DOHH2 (cell line): Measurements from ENCODE around the gene OR5W2.
"Not testable (repeated sequence)": the region's sequence is repeated elsewhere in the genome, so short reads cannot be mapped to it uniquely, and the experiment has no call there.

Experiments
- H3F3A ChIP-seq: fragments of 200-600 bp; sonication (generic), shearing (Covaris generic); 2 replicates; pipeline ENCODE4 v1.6.0; 2016; ENCODE audit warnings: antibody characterized with exemption, mild to moderate bottlenecking; ENCODE audit not compliant: control insufficient read depth, insufficient read depth
- H3K27ac ChIP-seq: fragments of 200-600 bp; sonication (generic); 2 replicates; pipeline ENCODE4 v1.5.1; 2014; ENCODE audit warnings: low read depth, mild to moderate bottlenecking, low read length, moderate library complexity
- H3K27me3 ChIP-seq: fragments of 200-600 bp; sonication (generic); 2 replicates; pipeline ENCODE4 v1.6.1; 2014; ENCODE audit warnings: mild to moderate bottlenecking, low read length, mixed read lengths; ENCODE audit not compliant: control insufficient read depth
- H3K36me3 ChIP-seq: fragments of 200-600 bp; sonication (generic); 2 replicates; pipeline ENCODE4 v1.6.1; 2014; ENCODE audit warnings: mild to moderate bottlenecking, low read length, moderate library complexity, mixed read lengths; ENCODE audit not compliant: control insufficient read depth
- H3K4me1 ChIP-seq: fragments of 200-600 bp; sonication (generic); 2 replicates; pipeline ENCODE4 v1.6.1; 2014; ENCODE audit warnings: mild to moderate bottlenecking, low read length, mixed read lengths; ENCODE audit not compliant: control insufficient read depth
- H3K4me2 ChIP-seq: fragments of 200-600 bp; sonication (generic); 2 replicates; pipeline ENCODE4 v1.6.0; 2014; ENCODE audit warnings: mild to moderate bottlenecking, low read length, moderate library complexity
- H3K4me3 ChIP-seq: fragments of 200-600 bp; sonication (generic); 2 replicates; pipeline ENCODE4 v1.5.1; 2014; ENCODE audit warnings: mild to moderate bottlenecking, low read length, mixed read lengths
- H3K79me2 ChIP-seq: fragments of 200-600 bp; sonication (generic); 2 replicates; pipeline ENCODE4 v1.6.1; 2014; ENCODE audit warnings: mild to moderate bottlenecking, low read length, mixed read lengths; ENCODE audit not compliant: control insufficient read depth
- H3K9me2 ChIP-seq: fragments of 200-600 bp; sonication (generic); replicated peaks from 2 replicates; pipeline ENCODE4 v1.6.1; 2014; ENCODE audit warnings: mild to moderate bottlenecking, low read length, mixed read lengths; ENCODE audit not compliant: control insufficient read depth
- H3K9me3 ChIP-seq: fragments of 200-600 bp; sonication (generic); 2 replicates; pipeline ENCODE4 v1.6.1; 2014; ENCODE audit warnings: antibody characterized with exemption, low read length, mixed read lengths; ENCODE audit not compliant: control insufficient read depth, insufficient read depth
- H4K20me1 ChIP-seq: fragments of 200-600 bp; sonication (generic); 2 replicates; pipeline ENCODE4 v1.6.0; 2014; ENCODE audit warnings: low read depth, mild to moderate bottlenecking, antibody characterized with exemption, low read length, moderate library complexity; ENCODE audit not compliant: control insufficient read depth, insufficient read depth
- EZH2phosphoT487 ChIP-seq: fragments of 200-600 bp; sonication (generic); IDR thresholded peaks from 2 replicates; pipeline ENCODE4 v1.6.1; 2017; ENCODE audit warnings: borderline replicate concordance, mild to moderate bottlenecking, antibody characterized with exemption, low read length, moderate library complexity, mixed read lengths
- TF ChIP-seq, protein P1 (sequence below): fragments of 200-600 bp; sonication (generic); IDR thresholded peaks from one replicate; pipeline ENCODE4 v1.5.1; 2014; ENCODE audit warnings: antibody characterized with exemption, mild to moderate bottlenecking, low read depth, low read length; ENCODE audit not compliant: poor library complexity, severe bottlenecking

The OR5W2 gene

DNA sequence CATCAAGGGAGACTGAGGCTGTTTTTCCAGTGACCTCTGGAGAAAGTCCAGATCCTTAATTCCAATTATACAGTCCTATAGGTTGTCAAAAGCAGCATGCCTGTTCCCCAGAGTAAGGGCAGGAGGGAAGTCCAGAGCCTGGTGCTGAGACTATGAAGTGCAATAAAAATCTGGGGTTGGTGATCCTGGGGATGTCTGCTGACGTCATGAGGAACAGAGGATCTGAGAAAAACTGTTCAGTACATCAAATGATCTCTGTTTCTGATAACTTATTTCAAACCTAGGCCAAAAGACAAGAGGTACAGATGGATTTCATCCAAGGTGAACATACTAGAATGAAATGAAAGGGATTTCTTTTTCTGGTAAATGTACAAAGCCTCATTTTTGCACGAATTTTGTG is 12.1 kb downstream of the OR5W2 start:
- Histone ChIP-seq H3K4me2 (no peak overlapping the region), H3K27ac (no peak overlapping the region), H3K4me1 (no peaks in the 10 kb centered on the region), H3K4me3 (no peak overlapping the region), H3F3A (no peaks in the 10 kb centered on the region), H3K9me3 (no peaks in the 10 kb centered on the region), H4K20me1 (no peaks in the 10 kb centered on the region), H3K36me3 (no peaks in the 10 kb centered on the region), H3K79me2 (no peaks in the 10 kb centered on the region), H3K27me3 (no peaks in the 10 kb centered on the region), H3K9me2 (no peaks in the 10 kb centered on the region)
- TF ChIP-seq EZH2phosphoT487, result no peak
- TF ChIP-seq, protein P1, sequence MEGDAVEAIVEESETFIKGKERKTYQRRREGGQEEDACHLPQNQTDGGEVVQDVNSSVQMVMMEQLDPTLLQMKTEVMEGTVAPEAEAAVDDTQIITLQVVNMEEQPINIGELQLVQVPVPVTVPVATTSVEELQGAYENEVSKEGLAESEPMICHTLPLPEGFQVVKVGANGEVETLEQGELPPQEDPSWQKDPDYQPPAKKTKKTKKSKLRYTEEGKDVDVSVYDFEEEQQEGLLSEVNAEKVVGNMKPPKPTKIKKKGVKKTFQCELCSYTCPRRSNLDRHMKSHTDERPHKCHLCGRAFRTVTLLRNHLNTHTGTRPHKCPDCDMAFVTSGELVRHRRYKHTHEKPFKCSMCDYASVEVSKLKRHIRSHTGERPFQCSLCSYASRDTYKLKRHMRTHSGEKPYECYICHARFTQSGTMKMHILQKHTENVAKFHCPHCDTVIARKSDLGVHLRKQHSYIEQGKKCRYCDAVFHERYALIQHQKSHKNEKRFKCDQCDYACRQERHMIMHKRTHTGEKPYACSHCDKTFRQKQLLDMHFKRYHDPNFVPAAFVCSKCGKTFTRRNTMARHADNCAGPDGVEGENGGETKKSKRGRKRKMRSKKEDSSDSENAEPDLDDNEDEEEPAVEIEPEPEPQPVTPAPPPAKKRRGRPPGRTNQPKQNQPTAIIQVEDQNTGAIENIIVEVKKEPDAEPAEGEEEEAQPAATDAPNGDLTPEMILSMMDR, result no peak

DNA sequence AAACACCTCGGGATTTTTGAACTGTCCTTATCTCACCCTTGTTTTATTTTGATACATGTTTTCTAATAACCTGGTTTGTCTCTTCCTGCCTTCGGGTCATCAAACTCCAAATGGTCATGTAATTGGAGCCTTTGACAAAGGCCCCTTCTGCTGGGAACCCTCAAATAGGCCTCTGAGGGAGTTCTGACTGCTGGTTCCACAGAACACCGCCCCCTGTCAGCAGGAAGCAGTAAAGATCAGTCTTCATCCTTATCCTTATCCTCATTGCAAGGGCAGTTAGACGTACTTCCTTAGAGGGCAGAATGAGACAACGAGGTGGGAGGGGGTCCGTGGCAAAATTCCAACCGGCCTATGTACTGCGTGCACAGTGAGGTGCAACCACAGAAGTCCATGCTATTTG is 19.2 kb downstream of the OR5W2 start:
- TF ChIP-seq EZH2phosphoT487, result no peak
- TF ChIP-seq, protein P1, result no peak

DNA sequence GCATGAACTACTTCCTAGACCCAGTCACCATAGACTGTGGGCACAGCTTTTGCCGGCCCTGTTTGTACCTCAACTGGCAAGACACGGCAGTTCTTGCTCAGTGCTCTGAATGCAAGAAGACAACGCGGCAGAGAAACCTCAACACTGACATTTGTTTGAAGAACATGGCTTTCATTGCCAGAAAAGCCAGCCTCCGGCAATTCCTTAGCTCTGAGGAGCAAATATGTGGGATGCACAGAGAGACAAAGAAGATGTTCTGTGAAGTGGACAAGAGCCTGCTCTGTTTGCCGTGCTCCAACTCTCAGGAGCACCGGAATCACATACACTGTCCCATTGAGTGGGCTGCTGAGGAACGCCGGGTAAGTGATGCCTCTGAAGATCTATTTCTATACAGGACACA is 28.9 kb downstream of the OR5W2 start:
- not testable (repeated sequence) for H3K79me2 ChIP-seq, H3K9me2 ChIP-seq, H3K9me3 ChIP-seq, H3F3A ChIP-seq, H3K4me1 ChIP-seq, H3K27me3 ChIP-seq, H3K4me3 ChIP-seq, H3K27ac ChIP-seq, H3K36me3 ChIP-seq, H4K20me1 ChIP-seq, H3K4me2 ChIP-seq

More for the DNA sequence above, 19.2 kb downstream of the OR5W2 start:
- no peaks in the 10 kb centered on the region for H4K20me1 ChIP-seq
- no peak overlapping the region for H3K27ac ChIP-seq
- H3K4me2 ChIP-seq, result no peak overlapping the region
- H3F3A ChIP-seq, result no peaks in the 10 kb centered on the region
- no peaks in the 10 kb centered on the region for H3K4me1 ChIP-seq
- no peak overlapping the region for H3K4me3 ChIP-seq
- H3K9me2 ChIP-seq, result no peaks in the 10 kb centered on the region
- H3K79me2 ChIP-seq, result no peaks in the 10 kb centered on the region
- no peaks in the 10 kb centered on the region for H3K36me3 ChIP-seq
- no peaks in the 10 kb centered on the region; the same call in 1 of the 2 replicates for H3K9me3 ChIP-seq
- H3K27me3 ChIP-seq, result no peaks in the 10 kb centered on the region

DNA sequence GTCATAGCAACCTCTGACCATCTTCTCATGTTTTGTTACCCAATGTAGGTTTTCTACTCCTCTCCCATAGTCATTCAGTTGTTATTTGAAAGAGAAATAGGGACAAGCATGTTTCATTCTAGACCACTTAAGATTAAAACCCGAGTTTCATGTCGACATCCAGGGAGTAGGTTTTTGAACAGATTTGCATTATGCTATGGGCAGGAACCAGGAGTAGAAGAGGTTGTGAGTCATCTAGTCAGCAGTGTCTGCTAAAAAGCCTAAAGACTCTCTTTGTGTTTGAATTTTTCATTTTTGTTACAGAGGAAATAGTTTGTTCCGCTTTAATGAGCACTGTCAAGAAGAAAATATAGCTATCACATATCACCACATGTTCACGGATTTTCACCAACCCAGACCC is 29.4 kb downstream of the OR5W2 start:
- H3K79me2 ChIP-seq, H4K20me1 ChIP-seq, H3K9me3 ChIP-seq, H3K27ac ChIP-seq, H3K4me3 ChIP-seq, H3K4me2 ChIP-seq, H3K36me3 ChIP-seq, H3F3A ChIP-seq, H3K9me2 ChIP-seq, H3K4me1 ChIP-seq, H3K27me3 ChIP-seq: not testable (repeated sequence)

DNA sequence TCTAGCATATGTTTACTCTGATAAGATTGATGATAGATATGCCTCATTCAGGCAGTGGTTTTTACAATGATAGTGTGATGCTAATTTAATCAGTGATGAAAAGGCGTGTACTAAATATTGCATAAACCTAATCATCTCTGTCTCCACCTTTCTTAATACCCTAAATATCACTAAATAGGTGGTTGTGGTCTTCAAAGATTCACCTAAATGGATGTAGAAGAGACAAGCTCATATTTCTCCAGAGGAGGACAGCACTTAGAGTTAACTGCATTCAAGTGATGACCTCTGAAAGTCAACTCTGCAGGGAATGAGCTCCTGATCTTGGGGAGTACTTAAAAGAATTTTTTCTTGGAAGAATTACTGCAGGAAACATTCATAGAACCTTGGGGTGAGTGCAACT is 31.4 kb downstream of the OR5W2 start, which contains the start of gene TRIM51:
TSS of gene TRIM51 (plus strand) at position 301 of the 400 bp plus-strand sequence. CDS start 2,132 bp downstream, outside the sequence.
- not testable (repeated sequence) for H3F3A ChIP-seq, H3K4me3 ChIP-seq, H3K4me2 ChIP-seq, H3K27ac ChIP-seq, H3K9me2 ChIP-seq, H3K4me1 ChIP-seq, H3K27me3 ChIP-seq, H3K9me3 ChIP-seq, H4K20me1 ChIP-seq, H3K79me2 ChIP-seq, H3K36me3 ChIP-seq

DNA sequence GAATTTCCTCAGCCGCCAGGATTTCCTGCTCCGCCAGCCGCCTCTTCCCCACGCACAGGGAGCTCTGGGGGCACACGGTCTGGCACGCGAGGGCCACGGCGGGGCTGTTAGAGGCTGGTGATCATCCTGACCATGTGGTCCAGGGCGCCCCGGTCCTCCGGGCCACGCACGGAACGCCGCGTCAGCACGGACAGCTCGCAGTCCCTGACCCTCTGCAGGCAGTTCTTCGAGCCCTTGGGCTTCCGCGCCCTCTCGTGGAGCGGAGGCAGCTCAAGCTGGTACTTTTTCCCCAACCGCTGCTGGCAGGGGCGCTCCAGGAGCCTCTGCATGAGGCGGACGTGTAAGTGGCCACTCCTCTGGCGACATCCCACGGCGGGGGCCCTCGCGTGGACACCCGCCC is 41.2 kb downstream of the OR5W2 start:
- not testable (repeated sequence) for H3F3A ChIP-seq, H3K27ac ChIP-seq, H3K4me1 ChIP-seq, H3K4me2 ChIP-seq, H3K27me3 ChIP-seq, H3K36me3 ChIP-seq, H3K79me2 ChIP-seq, H3K9me2 ChIP-seq, H4K20me1 ChIP-seq, H3K4me3 ChIP-seq, H3K9me3 ChIP-seq

DNA sequence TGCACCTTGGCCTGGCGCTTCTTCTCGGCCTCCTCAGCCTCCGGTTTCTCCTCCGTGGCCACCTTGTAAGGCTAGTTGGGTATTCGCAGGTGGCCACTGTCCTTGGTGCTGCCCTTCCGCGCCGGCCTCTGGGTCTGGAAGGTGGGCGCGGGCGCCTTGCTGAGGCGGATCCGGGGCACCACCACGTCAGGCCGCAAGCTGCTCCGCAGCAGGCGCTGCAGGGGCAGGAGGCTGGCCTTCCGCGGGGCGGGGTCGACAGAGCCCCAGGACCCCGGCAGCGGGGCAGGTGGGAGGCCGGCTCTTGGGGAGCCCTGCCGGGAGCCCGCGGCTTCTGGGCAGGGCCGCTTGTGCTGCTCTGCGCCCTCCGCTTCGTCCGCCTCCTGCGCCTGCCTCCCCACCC is 41.7 kb downstream of the OR5W2 start:
- not testable (repeated sequence) for H3K27ac ChIP-seq, H3K4me2 ChIP-seq, H3K4me3 ChIP-seq, H4K20me1 ChIP-seq, H3K79me2 ChIP-seq, H3K36me3 ChIP-seq, H3K9me2 ChIP-seq, H3K4me1 ChIP-seq, H3K27me3 ChIP-seq, H3F3A ChIP-seq, H3K9me3 ChIP-seq
